ENCODE measurements around the gene CLDN22. TPM values are rescaled to one million over a fixed set of nuclear protein-coding genes. Genes with fewer than 3 reads are reported as not detected.

CLDN22 gene
- total and polyA plus RNA-seq, 4 donors = 0.05 TPM; not detected in 3

GRCh38 chr4:183297675-183298074, 22.4 kb downstream of the CLDN22 start:
- no peaks in the 10 kb centered on the region for H3K27me3 ChIP-seq (ENCODE audit: control insufficient read depth in 4 of 4, insufficient read depth in 4 of 4, low read length in 3 of 4)
- H3K36me3 ChIP-seq (ENCODE audit: control insufficient read depth in 4 of 4, insufficient read depth in 3 of 4, low read depth in 1 of 4, low read length in 3 of 4) = peaks cover 6 to 37% (median 26%) of the 10 kb centered on the region in 4 donors
- H3K9ac ChIP-seq (ENCODE audit: low read depth in 1 of 2, low read length in 2 of 2) = no peak overlapping the region
- DNase-seq (ENCODE audit: low spot score) = no peak
- no peaks in the 10 kb centered on the region for H3K9me3 ChIP-seq (ENCODE audit: control insufficient read depth in 4 of 4, low read length in 3 of 4)
- no peaks in the 10 kb centered on the region for H3K4me1 ChIP-seq (ENCODE audit: control insufficient read depth in 4 of 4, insufficient read depth in 4 of 4, low read length in 3 of 4)
- TF ChIP-seq JUND (IDR thresholded peaks at IDR 0.05) = no peak
- TF ChIP-seq CTCF (IDR thresholded peaks at IDR 0.05; ENCODE audit: low read depth, low read length, missing input control) = no peak
- no peak for TF ChIP-seq GABPA (IDR thresholded peaks at IDR 0.05 in 1 of 2, conservative IDR thresholded peaks at IDR 0.05 in 1 of 2)
- TF ChIP-seq NR2F2 (IDR thresholded peaks at IDR 0.05) = no peak
- TF ChIP-seq ATF3 (IDR thresholded peaks at IDR 0.05) = no peak
- TF ChIP-seq FOXA1 (IDR thresholded peaks at IDR 0.05) = no peak
- TF ChIP-seq SP1 (IDR thresholded peaks at IDR 0.05) = no peak
- TF ChIP-seq RXRA (IDR thresholded peaks at IDR 0.05) = no peak
- no peak for TF ChIP-seq RAD21 (IDR thresholded peaks at IDR 0.05)
- no peak for TF ChIP-seq MAX (IDR thresholded peaks at IDR 0.05)
- no peak for TF ChIP-seq EGR1 (IDR thresholded peaks at IDR 0.05; ENCODE audit: low read depth in 2 of 2)
- TF ChIP-seq FOXA2 (IDR thresholded peaks at IDR 0.05) = no peak
- TF ChIP-seq TAF1 (conservative IDR thresholded peaks at IDR 0.05) = no peak
- TF ChIP-seq REST (IDR thresholded peaks at IDR 0.05) = no peak
- no peak for TF ChIP-seq HNF4A (conservative IDR thresholded peaks at IDR 0.05)
- TF ChIP-seq ZBTB33 (IDR thresholded peaks at IDR 0.05) = no peak
- no peak overlapping the region for H3K27ac ChIP-seq (ENCODE audit: low read depth in 1 of 2, low read length in 2 of 2)
- no peak overlapping the region for H3K4me3 ChIP-seq (ENCODE audit: low read depth in 1 of 3, low read length in 3 of 3)
- WGBS = 98% methylated on average over 3 of the region's 3 CpGs

- H3K36me3 ChIP-seq (ENCODE audit: control insufficient read depth in 4 of 4, insufficient read depth in 3 of 4, low read depth in 1 of 4, low read length in 3 of 4) = peaks cover 8 to 42% (median 27%) of the 10 kb centered on the region in 4 donors
These were observed 24.4 kb downstream of the CLDN22 start for GRCh38 chr4:183295711-183296110.

More at GRCh38 chr4:183295711-183296110, 24.4 kb downstream of the CLDN22 start:
- TF ChIP-seq MAX (IDR thresholded peaks at IDR 0.05) (no peak), ATF3 (IDR thresholded peaks at IDR 0.05) (no peak), EGR1 (IDR thresholded peaks at IDR 0.05; ENCODE audit: low read depth in 2 of 2) (no peak), SP1 (IDR thresholded peaks at IDR 0.05) (no peak), JUND (IDR thresholded peaks at IDR 0.05) (no peak), TAF1 (conservative IDR thresholded peaks at IDR 0.05) (no peak), HNF4A (conservative IDR thresholded peaks at IDR 0.05) (no peak), FOXA2 (IDR thresholded peaks at IDR 0.05) (no peak), FOXA1 (IDR thresholded peaks at IDR 0.05) (no peak), RXRA (IDR thresholded peaks at IDR 0.05) (no peak), YY1 (IDR thresholded peaks at IDR 0.05) (no peak), HNF4G (IDR thresholded peaks at IDR 0.05) (no peak), REST (IDR thresholded peaks at IDR 0.05) (no peak)
- no peaks in the 10 kb centered on the region for H3K4me1 ChIP-seq (ENCODE audit: control insufficient read depth in 4 of 4, insufficient read depth in 4 of 4, low read length in 3 of 4)
- WGBS = 94% methylated on average over 10 of the region's 10 CpGs
- H3K27ac ChIP-seq (ENCODE audit: low read depth in 1 of 2, low read length in 2 of 2) = no peak overlapping the region
- H3K9ac ChIP-seq (ENCODE audit: low read depth in 1 of 2, low read length in 2 of 2) = no peak overlapping the region
- H3K4me3 ChIP-seq (ENCODE audit: low read depth in 1 of 3, low read length in 3 of 3) = no peak overlapping the region
- H3K9me3 ChIP-seq (ENCODE audit: control insufficient read depth in 4 of 4, low read length in 3 of 4) = no peaks in the 10 kb centered on the region
- H3K27me3 ChIP-seq (ENCODE audit: control insufficient read depth in 4 of 4, insufficient read depth in 4 of 4, low read length in 3 of 4) = no peaks in the 10 kb centered on the region
- no peak for DNase-seq (ENCODE audit: low spot score)

Measured in liver (tissue), 9 donors.